Measurements from ENCODE around the gene ATP8B1.
"Not testable (repeated sequence)": the region's sequence is repeated elsewhere in the genome, so short reads cannot be mapped to it uniquely, and the experiment has no call there.

The ATP8B1 gene

GRCh38 chr18:57803103-57803969 is at the start of gene ATP8B1:
ATP8B1 (minus strand) TSS chr18:57803315; CDS start chr18:57731807, 71,508 bp downstream.
- DNase-seq (ENCODE audit: extremely low read depth in 1 of 2, low read depth in 1 of 2) = no peak

- no peak for DNase-seq (ENCODE audit: extremely low read depth in 1 of 2, low read depth in 1 of 2)
Observed at GRCh38 chr18:57850063-57850462, 46.9 kb upstream of the ATP8B1 start.

- DNase-seq (ENCODE audit: extremely low read depth in 1 of 2, low read depth in 1 of 2) = not testable (repeated sequence)
Observed at GRCh38 chr18:57848374-57848773, 45.3 kb upstream of the ATP8B1 start.

GRCh38 chr18:57847431-57847830 is 44.3 kb upstream of the ATP8B1 start:
- not testable (repeated sequence) for DNase-seq (ENCODE audit: extremely low read depth in 1 of 2, low read depth in 1 of 2)

- no peak for DNase-seq (ENCODE audit: extremely low read depth in 1 of 2, low read depth in 1 of 2)
Observed at GRCh38 chr18:57846258-57846657, 43.1 kb upstream of the ATP8B1 start.

GRCh38 chr18:57845605-57846074 is 42.5 kb upstream of the ATP8B1 start:
- no peak for DNase-seq (ENCODE audit: extremely low read depth in 1 of 2, low read depth in 1 of 2)

GRCh38 chr18:57844319-57844718 is 41.2 kb upstream of the ATP8B1 start:
- DNase-seq (ENCODE audit: extremely low read depth in 1 of 2, low read depth in 1 of 2) = no peak

- no peak for DNase-seq (ENCODE audit: extremely low read depth in 1 of 2, low read depth in 1 of 2)
Observed at GRCh38 chr18:57843386-57843785, 40.3 kb upstream of the ATP8B1 start.

GRCh38 chr18:57841568-57841967 is 38.5 kb upstream of the ATP8B1 start:
- no peak for DNase-seq (ENCODE audit: extremely low read depth in 1 of 2, low read depth in 1 of 2)

- DNase-seq (ENCODE audit: extremely low read depth in 1 of 2, low read depth in 1 of 2) = no peak
Observed at GRCh38 chr18:57839942-57840381, 36.8 kb upstream of the ATP8B1 start.

GRCh38 chr18:57837917-57838548 is 34.9 kb upstream of the ATP8B1 start:
- DNase-seq (ENCODE audit: extremely low read depth in 1 of 2, low read depth in 1 of 2) = no peak

GRCh38 chr18:57836557-57836956 is 33.4 kb upstream of the ATP8B1 start:
- DNase-seq (ENCODE audit: extremely low read depth in 1 of 2, low read depth in 1 of 2) = no peak

- no peak for DNase-seq (ENCODE audit: extremely low read depth in 1 of 2, low read depth in 1 of 2)
Observed at GRCh38 chr18:57835904-57836303, 32.8 kb upstream of the ATP8B1 start.

- no peak for DNase-seq (ENCODE audit: extremely low read depth in 1 of 2, low read depth in 1 of 2)
Observed at GRCh38 chr18:57834616-57835015, 31.5 kb upstream of the ATP8B1 start.

- no peak for DNase-seq (ENCODE audit: extremely low read depth in 1 of 2, low read depth in 1 of 2)
Observed at GRCh38 chr18:57833441-57834101, 30.5 kb upstream of the ATP8B1 start.

GRCh38 chr18:57832730-57833129 is 29.6 kb upstream of the ATP8B1 start:
- no peak for DNase-seq (ENCODE audit: extremely low read depth in 1 of 2, low read depth in 1 of 2)

- no peak for DNase-seq (ENCODE audit: extremely low read depth in 1 of 2, low read depth in 1 of 2)
Observed at GRCh38 chr18:57831597-57832377, 28.7 kb upstream of the ATP8B1 start.

- no peak for DNase-seq (ENCODE audit: extremely low read depth in 1 of 2, low read depth in 1 of 2)
Observed at GRCh38 chr18:57827646-57828045, 24.5 kb upstream of the ATP8B1 start.

- no peak for DNase-seq (ENCODE audit: extremely low read depth in 1 of 2, low read depth in 1 of 2)
Observed at GRCh38 chr18:57826252-57826651, 23.1 kb upstream of the ATP8B1 start.

GRCh38 chr18:57820583-57820982 is 17.5 kb upstream of the ATP8B1 start:
- not testable (repeated sequence) for DNase-seq (ENCODE audit: extremely low read depth in 1 of 2, low read depth in 1 of 2)

All from activated CD8-positive, alpha-beta memory T cell treated with anti-CD3 and anti-CD28 coated beads for 1 hour (primary cell).